Measurements from ENCODE around the gene CNGA3.

CNGA3 gene

GRCh38 chr2:98436734-98437133 is 90.5 kb downstream of the CNGA3 start:
- H3K14ac ChIP-seq (ENCODE audit: low read length in 2 of 2): no peak overlapping the region

GRCh38 chr2:98438190-98439133 is 92.2 kb downstream of the CNGA3 start:
- no peak overlapping the region for H3K27ac ChIP-seq (ENCODE audit: low read length, poor library complexity, severe bottlenecking)
- H2BK5ac ChIP-seq (ENCODE audit: low read depth, low read length, poor library complexity, severe bottlenecking): no peak overlapping the region
- H3K27me3 ChIP-seq (ENCODE audit: control insufficient read depth in 1 of 2, insufficient read depth in 1 of 2, low read length in 2 of 2): peaks cover 0 to 5% of the 10 kb centered on the region in 2 experiments
- 100% methylated on average over 1 of the region's 1 CpG for WGBS
- H3K23ac ChIP-seq (ENCODE audit: low read length in 2 of 2): no peak overlapping the region
- H2AFZ ChIP-seq (ENCODE audit: low read depth, low read length): no peak overlapping the region
- no peaks in the 10 kb centered on the region for H3K36me3 ChIP-seq (ENCODE audit: control insufficient read depth in 1 of 2, insufficient read depth in 2 of 2, low read depth in 1 of 2, low read length in 2 of 2)
- H3K4ac ChIP-seq (ENCODE audit: low read depth in 1 of 2, low read length in 2 of 2): no peak overlapping the region
- peaks cover 9% of the 10 kb centered on the region for H3K9me3 ChIP-seq (ENCODE audit: control insufficient read depth, low read length)
- no peak overlapping the region for H3K14ac ChIP-seq (ENCODE audit: low read length in 2 of 2)
- no peak overlapping the region for H3K4me3 ChIP-seq (ENCODE audit: insufficient read depth in 1 of 2, low read depth in 1 of 2, low read length in 2 of 2)
- no peak overlapping the region for H2BK12ac ChIP-seq (ENCODE audit: low read length in 2 of 2)
- H2BK120ac ChIP-seq (ENCODE audit: low read depth, low read length): no peak overlapping the region
- no peak overlapping the region for H3K18ac ChIP-seq (ENCODE audit: low read depth in 1 of 2, low read length in 2 of 2)
- H3K79me1 ChIP-seq (replicated peaks; ENCODE audit: low read length, poor library complexity, severe bottlenecking): no peaks in the 10 kb centered on the region
- DNase-seq: no peak
- H3K4me2 ChIP-seq (ENCODE audit: low read length, poor library complexity, severe bottlenecking): no peak overlapping the region
- no peak overlapping the region for H3K9ac ChIP-seq (ENCODE audit: low read length)
- H4K8ac ChIP-seq (ENCODE audit: low read length): no peak overlapping the region
- H2BK15ac ChIP-seq (ENCODE audit: low read depth, poor library complexity, severe bottlenecking): no peak overlapping the region
- H2AK5ac ChIP-seq (ENCODE audit: low read length, severe bottlenecking): no peak overlapping the region
- no peaks in the 10 kb centered on the region for H3K4me1 ChIP-seq (ENCODE audit: control insufficient read depth, insufficient read depth, low read depth, low read length)
- no peak overlapping the region for H4K91ac ChIP-seq (ENCODE audit: low read length)

More at GRCh38 chr2:98436734-98437133, 90.5 kb downstream of the CNGA3 start:
- H2AK5ac ChIP-seq (ENCODE audit: low read length, severe bottlenecking): no peak overlapping the region
- H4K91ac ChIP-seq (ENCODE audit: low read length): no peak overlapping the region
- no peak overlapping the region for H2BK5ac ChIP-seq (ENCODE audit: low read depth, low read length, poor library complexity, severe bottlenecking)
- peaks cover 19% of the 10 kb centered on the region for H3K9me3 ChIP-seq (ENCODE audit: control insufficient read depth, low read length)
- no peak overlapping the region for H3K4me3 ChIP-seq (ENCODE audit: insufficient read depth in 1 of 2, low read depth in 1 of 2, low read length in 2 of 2)
- no peak overlapping the region for H3K4ac ChIP-seq (ENCODE audit: low read depth in 1 of 2, low read length in 2 of 2)
- no peak overlapping the region for H3K18ac ChIP-seq (ENCODE audit: low read depth in 1 of 2, low read length in 2 of 2)
- H3K27ac ChIP-seq (ENCODE audit: low read length, poor library complexity, severe bottlenecking): no peak overlapping the region
- H3K23ac ChIP-seq (ENCODE audit: low read length in 2 of 2): no peak overlapping the region
- H3K36me3 ChIP-seq (ENCODE audit: control insufficient read depth in 1 of 2, insufficient read depth in 2 of 2, low read depth in 1 of 2, low read length in 2 of 2): no peaks in the 10 kb centered on the region
- no peak for DNase-seq
- no peak overlapping the region for H2AFZ ChIP-seq (ENCODE audit: low read depth, low read length)
- H3K4me2 ChIP-seq (ENCODE audit: low read length, poor library complexity, severe bottlenecking): no peak overlapping the region
- H2BK15ac ChIP-seq (ENCODE audit: low read depth, poor library complexity, severe bottlenecking): no peak overlapping the region
- 73% methylated on average over 3 of the region's 4 CpGs for WGBS
- H3K27me3 ChIP-seq (ENCODE audit: control insufficient read depth in 1 of 2, insufficient read depth in 1 of 2, low read length in 2 of 2): peaks cover 0 to 5% of the 10 kb centered on the region in 2 experiments
- H3K79me1 ChIP-seq (replicated peaks; ENCODE audit: low read length, poor library complexity, severe bottlenecking): no peaks in the 10 kb centered on the region
- no peak overlapping the region for H2BK120ac ChIP-seq (ENCODE audit: low read depth, low read length)
- H4K8ac ChIP-seq (ENCODE audit: low read length): no peak overlapping the region
- no peak overlapping the region for H3K9ac ChIP-seq (ENCODE audit: low read length)
- no peak overlapping the region for H2BK12ac ChIP-seq (ENCODE audit: low read length in 2 of 2)
- no peaks in the 10 kb centered on the region for H3K4me1 ChIP-seq (ENCODE audit: control insufficient read depth, insufficient read depth, low read depth, low read length)

DNA sequence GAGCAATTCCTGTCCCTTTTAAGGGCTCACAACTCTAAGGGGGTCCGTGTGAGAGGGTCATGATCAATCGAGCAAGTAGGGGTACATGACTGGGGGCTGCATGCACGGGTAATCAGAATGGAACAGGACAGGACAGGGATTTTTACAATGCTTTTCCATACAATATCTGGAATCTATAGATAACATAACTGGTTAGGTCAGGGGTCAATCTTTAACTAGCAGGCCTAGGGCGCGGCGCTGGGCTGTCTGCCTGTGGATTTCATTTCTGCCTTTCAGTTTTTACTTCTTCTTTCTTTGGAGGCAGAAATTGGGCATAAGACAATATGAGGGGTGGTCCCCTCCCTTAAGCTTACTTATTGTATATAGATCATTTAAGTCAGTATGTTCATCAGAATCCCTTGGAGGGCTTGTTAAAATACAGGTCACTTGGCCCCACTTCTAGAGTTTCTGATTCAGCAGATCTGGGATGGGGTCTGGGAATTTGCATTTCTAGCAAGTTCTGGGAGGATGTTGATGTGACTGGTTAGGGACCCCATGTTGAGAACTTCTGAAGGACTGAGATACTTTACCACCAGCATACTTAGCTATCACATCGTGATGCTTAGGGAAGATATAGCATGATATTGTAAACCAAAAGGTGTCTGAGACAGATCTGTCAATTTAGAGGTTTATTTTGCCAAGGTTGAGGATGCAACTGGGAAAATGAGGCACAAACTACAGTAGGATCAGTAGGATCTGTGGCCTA is 95.6 kb downstream of the CNGA3 start:
- WGBS: 75% methylated on average over 6 of the region's 7 CpGs
- H3K4ac ChIP-seq (ENCODE audit: low read depth in 1 of 2, low read length in 2 of 2): no peak overlapping the region

GRCh38 chr2:98442488-98442887 is 96.2 kb downstream of the CNGA3 start:
- H3K4me2 ChIP-seq (ENCODE audit: low read length, poor library complexity, severe bottlenecking): no peak overlapping the region
- H2BK15ac ChIP-seq (ENCODE audit: low read depth, poor library complexity, severe bottlenecking): no peak overlapping the region
- H2BK120ac ChIP-seq (ENCODE audit: low read depth, low read length): no peak overlapping the region
- no peaks in the 10 kb centered on the region for H3K9me3 ChIP-seq (ENCODE audit: control insufficient read depth, low read length)
- H3K23ac ChIP-seq (ENCODE audit: low read length in 2 of 2): no peak overlapping the region
- no peak overlapping the region for H2BK12ac ChIP-seq (ENCODE audit: low read length in 2 of 2)
- 60% methylated on average over 2 of the region's 4 CpGs for WGBS
- H3K18ac ChIP-seq (ENCODE audit: low read depth in 1 of 2, low read length in 2 of 2): no peak overlapping the region
- H4K8ac ChIP-seq (ENCODE audit: low read length): no peak overlapping the region
- peaks cover 0 to 5% of the 10 kb centered on the region in 2 experiments for H3K27me3 ChIP-seq (ENCODE audit: control insufficient read depth in 1 of 2, insufficient read depth in 1 of 2, low read length in 2 of 2)
- H3K36me3 ChIP-seq (ENCODE audit: control insufficient read depth in 1 of 2, insufficient read depth in 2 of 2, low read depth in 1 of 2, low read length in 2 of 2): no peaks in the 10 kb centered on the region
- no peak overlapping the region for H3K4me3 ChIP-seq (ENCODE audit: insufficient read depth in 1 of 2, low read depth in 1 of 2, low read length in 2 of 2)
- H2AFZ ChIP-seq (ENCODE audit: low read depth, low read length): no peak overlapping the region
- H2BK5ac ChIP-seq (ENCODE audit: low read depth, low read length, poor library complexity, severe bottlenecking): no peak overlapping the region
- H3K9ac ChIP-seq (ENCODE audit: low read length): no peak overlapping the region
- peaks cover 15% of the 10 kb centered on the region for H3K79me1 ChIP-seq (replicated peaks; ENCODE audit: low read length, poor library complexity, severe bottlenecking)
- H3K4ac ChIP-seq (ENCODE audit: low read depth in 1 of 2, low read length in 2 of 2): no peak overlapping the region
- no peak for DNase-seq
- H3K27ac ChIP-seq (ENCODE audit: low read length, poor library complexity, severe bottlenecking): no peak overlapping the region
- H3K14ac ChIP-seq (ENCODE audit: low read length in 2 of 2): no peak overlapping the region
- no peak overlapping the region for H4K91ac ChIP-seq (ENCODE audit: low read length)
- peaks cover 7% of the 10 kb centered on the region for H3K4me1 ChIP-seq (ENCODE audit: control insufficient read depth, insufficient read depth, low read depth, low read length)
- H2AK5ac ChIP-seq (ENCODE audit: low read length, severe bottlenecking): no peak overlapping the region

More for the DNA sequence above, 95.6 kb downstream of the CNGA3 start:
- no peak overlapping the region for H2BK120ac ChIP-seq (ENCODE audit: low read depth, low read length)
- H3K4me2 ChIP-seq (ENCODE audit: low read length, poor library complexity, severe bottlenecking): no peak overlapping the region
- DNase-seq: no peak
- H4K91ac ChIP-seq (ENCODE audit: low read length): no peak overlapping the region
- no peak overlapping the region for H3K27ac ChIP-seq (ENCODE audit: low read length, poor library complexity, severe bottlenecking)
- H3K4me3 ChIP-seq (ENCODE audit: insufficient read depth in 1 of 2, low read depth in 1 of 2, low read length in 2 of 2): no peak overlapping the region
- no peaks in the 10 kb centered on the region for H3K36me3 ChIP-seq (ENCODE audit: control insufficient read depth in 1 of 2, insufficient read depth in 2 of 2, low read depth in 1 of 2, low read length in 2 of 2)
- H3K4me1 ChIP-seq (ENCODE audit: control insufficient read depth, insufficient read depth, low read depth, low read length): peaks cover 6% of the 10 kb centered on the region
- no peaks in the 10 kb centered on the region for H3K9me3 ChIP-seq (ENCODE audit: control insufficient read depth, low read length)
- H2AK5ac ChIP-seq (ENCODE audit: low read length, severe bottlenecking): no peak overlapping the region
- no peak overlapping the region for H2BK15ac ChIP-seq (ENCODE audit: low read depth, poor library complexity, severe bottlenecking)
- no peak overlapping the region for H2BK5ac ChIP-seq (ENCODE audit: low read depth, low read length, poor library complexity, severe bottlenecking)
- peaks cover 0 to 5% of the 10 kb centered on the region in 2 experiments for H3K27me3 ChIP-seq (ENCODE audit: control insufficient read depth in 1 of 2, insufficient read depth in 1 of 2, low read length in 2 of 2)
- H2AFZ ChIP-seq (ENCODE audit: low read depth, low read length): no peak overlapping the region
- no peak overlapping the region for H2BK12ac ChIP-seq (ENCODE audit: low read length in 2 of 2)
- peaks cover 12% of the 10 kb centered on the region for H3K79me1 ChIP-seq (replicated peaks; ENCODE audit: low read length, poor library complexity, severe bottlenecking)
- no peak overlapping the region for H4K8ac ChIP-seq (ENCODE audit: low read length)
- no peak overlapping the region for H3K14ac ChIP-seq (ENCODE audit: low read length in 2 of 2)
- no peak overlapping the region for H3K9ac ChIP-seq (ENCODE audit: low read length)
- no peak overlapping the region for H3K18ac ChIP-seq (ENCODE audit: low read depth in 1 of 2, low read length in 2 of 2)
- H3K23ac ChIP-seq (ENCODE audit: low read length in 2 of 2): no peak overlapping the region
